Stomach (tissue), 4 donors: ENCODE data around the gene SLC25A52.

Experiments used
- EP300 ChIP-seq: sonication (generic); formaldehyde crosslinking; IDR thresholded peaks from one replicate; pipeline ENCODE4 v1.6.1; 2017; ENCODE audit warnings: antibody characterized with exemption
- TF ChIP-seq, protein P1 (sequence below), 7 experiments: fragments of 450-650 bp in 4 of 7; fragments of 200-600 bp in 3 of 7; sonication (generic) in 3 of 7; IDR thresholded peaks; one replicate each; pipeline ENCODE4 v1.5.1; 2016 to 2019; ENCODE audit warnings: antibody characterized with exemption in 7 of 7, control low read depth in 2 of 7, mild to moderate bottlenecking in 1 of 7

DNA sequence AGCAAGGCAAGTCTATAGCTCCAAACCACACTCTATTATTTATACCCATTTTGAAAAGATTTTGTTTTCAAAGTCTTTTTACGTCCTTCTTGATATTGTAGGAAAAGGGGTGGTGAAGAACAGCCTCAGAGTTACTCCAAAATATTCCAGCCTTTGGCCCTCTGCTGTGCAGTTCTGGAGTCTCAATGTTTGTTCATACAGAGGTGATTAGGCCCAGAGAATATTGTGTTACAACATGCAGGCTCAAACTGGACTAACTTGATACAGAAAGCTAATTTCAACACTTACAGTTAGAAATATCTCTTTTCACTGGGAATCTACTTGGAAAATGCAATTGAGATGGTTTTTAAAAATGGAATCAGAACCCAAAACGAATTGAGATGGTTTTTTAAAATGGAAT, 40.4 kb upstream of the SLC25A52 start:
- TF ChIP-seq EP300 = no peak
- TF ChIP-seq, protein P1, sequence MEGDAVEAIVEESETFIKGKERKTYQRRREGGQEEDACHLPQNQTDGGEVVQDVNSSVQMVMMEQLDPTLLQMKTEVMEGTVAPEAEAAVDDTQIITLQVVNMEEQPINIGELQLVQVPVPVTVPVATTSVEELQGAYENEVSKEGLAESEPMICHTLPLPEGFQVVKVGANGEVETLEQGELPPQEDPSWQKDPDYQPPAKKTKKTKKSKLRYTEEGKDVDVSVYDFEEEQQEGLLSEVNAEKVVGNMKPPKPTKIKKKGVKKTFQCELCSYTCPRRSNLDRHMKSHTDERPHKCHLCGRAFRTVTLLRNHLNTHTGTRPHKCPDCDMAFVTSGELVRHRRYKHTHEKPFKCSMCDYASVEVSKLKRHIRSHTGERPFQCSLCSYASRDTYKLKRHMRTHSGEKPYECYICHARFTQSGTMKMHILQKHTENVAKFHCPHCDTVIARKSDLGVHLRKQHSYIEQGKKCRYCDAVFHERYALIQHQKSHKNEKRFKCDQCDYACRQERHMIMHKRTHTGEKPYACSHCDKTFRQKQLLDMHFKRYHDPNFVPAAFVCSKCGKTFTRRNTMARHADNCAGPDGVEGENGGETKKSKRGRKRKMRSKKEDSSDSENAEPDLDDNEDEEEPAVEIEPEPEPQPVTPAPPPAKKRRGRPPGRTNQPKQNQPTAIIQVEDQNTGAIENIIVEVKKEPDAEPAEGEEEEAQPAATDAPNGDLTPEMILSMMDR (IDR thresholded peaks at IDR 0.05) = no peak
